Activated CD8-positive, alpha-beta memory T cell treated with anti-CD3 and anti-CD28 coated beads for 24 hours (primary cell): ENCODE measurements around the gene CREB3L1.
A peak's percentile ranks its signal among the peaks of the same experiment; 100 is the strongest.

Experiments used
- DNase-seq: peaks from one replicate; pipeline ENCODE4 v3.0.0-alpha.2; 2020

Gene CREB3L1, protein sequence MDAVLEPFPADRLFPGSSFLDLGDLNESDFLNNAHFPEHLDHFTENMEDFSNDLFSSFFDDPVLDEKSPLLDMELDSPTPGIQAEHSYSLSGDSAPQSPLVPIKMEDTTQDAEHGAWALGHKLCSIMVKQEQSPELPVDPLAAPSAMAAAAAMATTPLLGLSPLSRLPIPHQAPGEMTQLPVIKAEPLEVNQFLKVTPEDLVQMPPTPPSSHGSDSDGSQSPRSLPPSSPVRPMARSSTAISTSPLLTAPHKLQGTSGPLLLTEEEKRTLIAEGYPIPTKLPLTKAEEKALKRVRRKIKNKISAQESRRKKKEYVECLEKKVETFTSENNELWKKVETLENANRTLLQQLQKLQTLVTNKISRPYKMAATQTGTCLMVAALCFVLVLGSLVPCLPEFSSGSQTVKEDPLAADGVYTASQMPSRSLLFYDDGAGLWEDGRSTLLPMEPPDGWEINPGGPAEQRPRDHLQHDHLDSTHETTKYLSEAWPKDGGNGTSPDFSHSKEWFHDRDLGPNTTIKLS

DNA sequence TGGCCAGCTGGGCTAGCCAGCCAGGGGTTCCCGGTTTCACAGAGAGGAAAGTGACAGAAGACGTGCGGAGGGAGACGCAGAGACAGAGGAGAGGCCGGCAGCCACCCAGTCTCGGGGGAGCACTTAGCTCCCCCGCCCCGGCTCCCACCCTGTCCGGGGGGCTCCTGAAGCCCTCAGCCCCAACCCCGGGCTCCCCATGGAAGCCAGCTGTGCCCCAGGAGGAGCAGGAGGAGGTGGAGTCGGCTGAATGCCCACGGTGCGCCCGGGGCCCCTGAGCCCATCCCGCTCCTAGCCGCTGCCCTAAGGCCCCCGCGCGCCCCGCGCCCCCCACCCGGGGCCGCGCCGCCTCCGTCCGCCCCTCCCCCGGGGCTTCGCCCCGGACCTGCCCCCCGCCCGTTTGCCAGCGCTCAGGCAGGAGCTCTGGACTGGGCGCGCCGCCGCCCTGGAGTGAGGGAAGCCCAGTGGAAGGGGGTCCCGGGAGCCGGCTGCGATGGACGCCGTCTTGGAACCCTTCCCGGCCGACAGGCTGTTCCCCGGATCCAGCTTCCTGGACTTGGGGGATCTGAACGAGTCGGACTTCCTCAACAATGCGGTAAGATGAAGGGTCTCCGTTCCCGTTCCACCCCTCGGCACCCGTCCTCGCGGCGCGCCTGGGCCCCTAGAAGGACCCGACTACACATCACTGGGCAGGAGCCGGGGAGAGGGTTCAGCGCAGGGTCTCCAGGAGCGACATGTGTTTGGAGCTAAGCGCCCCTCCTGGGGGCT is at the start of gene CREB3L1:
Gene CREB3L1, plus strand, starts transcription at position 41 of the 765 bp plus-strand sequence. Its CDS starts 450 bp downstream, at position 491.
- DNase-seq: no peak

DNA sequence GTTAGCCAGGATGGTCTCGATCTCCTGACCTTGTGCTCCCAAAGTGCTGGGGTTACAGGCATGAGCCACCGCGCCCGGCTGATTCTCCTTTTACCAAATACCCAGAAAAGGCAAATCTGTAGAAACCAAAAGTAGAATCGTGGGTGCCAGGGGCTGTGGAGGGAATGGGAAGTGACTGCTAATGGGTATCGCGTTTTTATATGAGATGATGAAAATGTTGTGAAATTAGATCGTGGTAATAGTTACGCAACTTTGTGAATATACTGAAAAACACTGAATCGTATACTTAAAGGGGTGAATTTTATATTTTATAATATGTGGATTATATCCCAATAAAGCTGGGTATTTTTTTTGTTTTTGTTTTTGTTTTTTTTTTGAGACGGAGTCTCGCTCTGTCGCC is 48.2 kb upstream of the CREB3L1 start:
- no peak for DNase-seq

DNA sequence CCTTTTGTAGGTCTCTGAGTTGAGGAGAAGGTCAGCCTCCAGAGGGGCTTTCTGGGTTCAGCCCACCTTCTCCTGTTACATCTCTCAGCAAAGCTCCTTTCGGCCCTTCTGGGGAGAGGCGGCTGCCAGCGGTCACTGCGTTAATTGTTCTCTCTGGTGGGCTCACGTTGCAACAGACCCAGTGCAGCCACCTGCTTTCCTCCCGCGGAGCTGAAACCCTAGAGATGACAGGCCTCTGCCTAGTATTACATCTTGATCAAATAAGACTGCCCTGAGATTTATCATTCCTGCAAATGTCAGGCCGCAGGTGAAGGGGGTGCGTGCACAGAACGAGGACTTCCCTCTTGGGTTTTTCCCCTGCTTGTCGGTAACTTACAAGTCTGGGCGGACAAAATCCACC is 43.2 kb upstream of the CREB3L1 start:
- DNase-seq: no peak

DNA sequence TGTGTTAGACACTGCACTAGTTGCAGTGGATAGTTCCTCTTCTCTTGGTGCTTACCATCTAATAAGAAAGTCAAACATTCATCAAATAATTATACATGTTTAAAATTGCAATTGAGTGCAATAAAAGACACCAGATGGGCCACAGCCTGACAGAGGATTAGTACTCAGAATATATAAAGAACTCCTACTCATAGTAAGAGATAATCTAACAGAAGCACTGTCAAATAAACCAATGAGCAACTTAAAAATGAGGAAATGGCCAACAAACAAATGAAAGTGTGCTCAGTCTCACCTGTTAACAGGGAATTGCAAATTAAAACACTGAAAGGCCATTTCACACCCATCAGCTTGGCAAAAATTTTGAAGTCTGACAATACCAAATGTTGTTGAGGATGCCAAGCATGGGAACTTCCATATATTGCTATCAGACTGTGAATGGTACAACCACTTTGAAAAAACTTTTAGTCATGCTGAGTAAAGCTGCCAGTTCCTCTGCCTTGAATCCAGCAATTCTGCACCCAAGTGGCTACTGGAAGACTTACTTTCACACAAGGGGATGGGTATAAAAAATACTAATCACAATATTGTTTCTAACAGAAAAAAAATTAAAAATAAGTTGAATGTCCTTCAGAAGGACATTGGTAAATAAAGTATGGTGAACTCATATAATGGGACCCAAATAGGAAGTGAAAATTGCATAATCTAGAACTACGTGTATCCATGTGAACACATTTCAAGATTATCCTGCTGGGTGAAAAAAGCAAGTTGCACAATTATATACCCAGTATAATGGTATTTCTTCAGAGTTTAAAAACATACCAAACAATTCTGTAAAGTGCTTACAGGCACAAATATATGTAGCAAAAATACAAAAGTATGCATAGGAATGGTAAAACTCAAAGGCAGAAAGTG is 41.4 kb upstream of the CREB3L1 start:
- DNase-seq: no peak

DNA sequence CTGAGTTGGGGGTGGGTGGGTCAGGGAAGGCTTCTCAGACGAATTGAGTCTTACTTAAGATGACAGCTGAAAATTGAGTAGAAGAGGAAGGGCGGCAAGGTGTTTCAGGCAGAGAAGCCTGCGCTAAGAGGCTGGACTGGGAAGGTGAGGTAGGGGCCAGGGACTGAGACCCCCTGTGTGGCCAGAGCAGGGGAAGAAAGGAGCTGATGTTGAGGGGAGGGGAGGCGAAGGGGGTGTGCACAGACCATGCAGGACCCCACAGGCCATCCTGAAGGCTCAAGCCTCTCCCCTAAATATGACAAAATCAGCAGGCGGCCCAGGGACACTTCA is 40.6 kb upstream of the CREB3L1 start:
- DNase-seq: no peak

DNA sequence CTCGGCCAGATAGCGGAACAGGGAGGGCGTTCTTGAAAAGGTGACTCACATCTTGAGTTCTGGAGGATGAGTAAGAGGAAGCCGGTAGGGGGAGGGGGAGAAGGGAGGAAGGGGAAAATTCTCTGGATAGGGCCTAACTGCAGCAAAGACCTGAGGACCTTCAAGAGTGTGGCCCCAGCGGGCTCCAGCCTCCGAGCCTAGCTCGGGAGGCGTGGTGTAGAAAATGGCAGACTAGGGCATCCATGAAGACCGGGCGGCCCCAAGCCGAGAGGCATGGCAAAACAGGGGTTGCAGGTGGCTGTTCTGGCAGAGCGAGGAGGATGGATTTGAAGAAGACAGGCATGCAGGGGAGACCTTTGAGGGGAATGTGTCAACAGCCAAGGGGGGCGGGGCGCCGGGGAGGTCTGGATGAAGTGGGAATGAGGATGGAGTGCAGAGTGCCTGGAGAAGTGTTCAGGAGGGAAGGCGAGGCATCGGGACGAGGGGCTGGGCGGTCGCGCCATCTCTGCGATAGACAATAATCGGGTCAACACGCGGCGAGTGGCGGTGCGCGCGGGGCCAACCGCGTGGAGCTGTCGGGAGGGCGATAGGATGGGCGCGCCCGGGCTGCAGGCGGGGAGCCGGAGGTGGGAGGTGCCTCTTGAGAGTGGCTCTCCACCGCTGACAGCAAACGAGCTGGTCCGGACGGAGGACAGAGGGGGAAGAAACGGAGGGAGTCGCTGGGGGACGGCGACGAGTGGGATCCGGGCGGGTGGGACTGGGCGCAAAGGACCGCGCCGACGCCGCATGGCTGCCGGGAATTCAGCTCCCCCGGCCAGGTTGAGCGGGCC is 40.0 kb upstream of the CREB3L1 start:
- DNase-seq: peak; percentile 84

DNA sequence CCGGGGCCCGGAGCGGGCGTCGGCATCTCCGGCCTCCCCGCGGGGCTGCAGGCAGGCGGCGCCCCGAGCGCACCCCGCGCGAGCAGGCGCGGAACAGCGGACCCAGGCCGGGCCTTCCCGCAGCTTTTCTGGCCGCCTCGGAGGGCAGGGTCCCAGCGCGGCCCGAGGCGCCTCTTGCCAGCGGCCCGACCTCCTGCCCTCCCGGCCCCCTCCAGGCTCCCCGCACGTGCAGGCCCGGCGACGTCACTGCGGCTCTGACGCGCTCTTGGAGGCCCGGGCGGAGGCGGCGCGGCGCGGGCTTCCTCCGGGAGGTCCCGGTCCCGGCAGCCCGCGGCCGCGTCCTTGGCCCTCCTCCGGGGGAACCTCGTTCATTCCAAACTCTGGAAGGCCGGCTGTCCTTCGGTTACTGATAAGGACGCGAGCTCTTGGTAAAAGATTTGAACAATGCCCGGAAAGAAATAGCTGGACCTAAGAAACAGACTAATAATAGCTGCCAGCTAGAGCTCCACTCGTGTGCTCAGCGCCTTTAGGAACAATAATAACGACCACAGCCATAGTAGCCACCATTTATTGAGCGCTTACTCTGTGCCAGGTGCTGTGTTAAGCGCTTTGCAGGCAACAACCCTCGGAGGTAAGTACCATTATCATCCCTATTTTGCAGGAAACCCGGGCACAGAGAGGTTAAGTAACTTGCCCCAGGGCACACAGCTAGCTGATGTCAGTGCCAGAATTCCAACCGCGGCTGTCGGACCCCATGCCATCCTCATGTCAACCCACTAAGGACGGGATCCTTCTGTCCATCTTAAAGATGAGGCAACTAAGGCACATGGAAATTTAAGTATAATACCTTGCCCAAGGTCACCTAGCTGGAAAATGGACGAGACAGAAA is 39.1 kb upstream of the CREB3L1 start:
- peak; percentile 88 for DNase-seq

DNA sequence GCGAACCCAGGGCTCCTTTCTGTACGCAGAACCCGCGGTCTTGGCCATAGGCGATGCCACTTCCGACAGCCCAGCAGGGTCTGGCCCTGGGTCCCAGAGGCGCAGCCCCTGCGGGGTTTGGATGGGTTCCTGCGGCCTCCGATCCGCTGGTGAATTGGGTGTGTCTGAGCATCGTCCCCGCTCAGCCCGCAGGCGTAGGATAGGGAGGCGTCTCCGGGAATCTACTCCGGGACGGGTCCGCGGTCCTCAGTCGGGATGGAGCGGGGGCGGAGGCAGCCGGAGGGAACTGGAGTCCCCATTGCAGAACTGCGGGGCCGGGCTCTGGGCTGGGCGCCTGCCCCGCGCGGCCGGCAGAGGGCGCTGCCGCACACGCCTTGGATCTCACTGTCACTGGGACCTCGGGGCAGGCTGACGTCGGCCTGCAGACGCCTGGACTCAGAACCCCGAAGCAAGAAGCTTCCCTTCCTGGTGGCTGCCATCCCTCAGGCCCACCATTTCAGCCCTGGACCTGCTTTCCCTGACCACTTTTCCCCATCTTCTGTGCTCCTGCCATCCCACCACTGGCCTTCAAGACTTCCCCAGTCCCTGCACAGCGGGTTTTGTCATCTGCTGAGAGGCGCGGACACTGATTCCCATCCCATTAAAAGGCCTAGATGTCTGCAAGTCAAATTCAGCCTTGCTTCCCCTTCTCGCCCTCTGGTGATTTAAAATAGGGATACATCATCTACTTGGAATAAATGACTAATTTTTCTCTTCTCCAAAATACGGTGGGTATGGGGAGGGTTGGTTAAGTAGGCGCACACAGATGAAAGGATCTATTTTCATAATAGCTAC is 38.3 kb upstream of the CREB3L1 start:
- peak; percentile 94 for DNase-seq

DNA sequence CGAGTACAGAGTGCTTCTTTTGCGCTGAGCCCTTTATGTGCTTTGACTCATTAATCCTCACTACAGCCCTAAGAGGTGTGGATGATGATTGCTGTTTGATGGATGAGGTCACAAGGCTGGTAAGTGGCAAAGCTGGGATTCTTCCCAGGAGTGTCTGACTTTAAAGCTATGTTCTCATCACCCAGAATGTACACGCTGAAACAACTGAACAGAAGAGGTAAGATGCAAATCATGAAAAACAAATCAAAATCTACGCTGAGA is 37.7 kb upstream of the CREB3L1 start:
- no peak for DNase-seq

DNA sequence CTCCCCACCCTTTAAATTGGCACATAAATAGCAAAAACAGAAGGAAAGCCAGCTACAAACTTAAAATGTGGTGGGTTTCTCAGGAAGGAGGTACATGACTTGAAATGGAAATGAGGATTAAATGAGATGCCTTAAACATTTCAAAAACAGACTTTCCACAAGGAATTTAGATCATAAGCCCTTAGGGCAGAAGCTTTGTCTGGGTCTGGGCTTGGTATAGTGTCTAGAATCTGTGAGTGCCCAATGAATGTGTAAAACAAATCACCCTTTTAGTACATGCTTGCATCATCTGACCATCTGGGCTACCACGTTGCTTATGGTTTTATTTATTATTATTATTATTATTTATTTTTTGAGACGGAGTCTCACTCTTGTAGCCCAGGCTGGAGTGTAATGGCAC is 37.1 kb upstream of the CREB3L1 start:
- no peak for DNase-seq

DNA sequence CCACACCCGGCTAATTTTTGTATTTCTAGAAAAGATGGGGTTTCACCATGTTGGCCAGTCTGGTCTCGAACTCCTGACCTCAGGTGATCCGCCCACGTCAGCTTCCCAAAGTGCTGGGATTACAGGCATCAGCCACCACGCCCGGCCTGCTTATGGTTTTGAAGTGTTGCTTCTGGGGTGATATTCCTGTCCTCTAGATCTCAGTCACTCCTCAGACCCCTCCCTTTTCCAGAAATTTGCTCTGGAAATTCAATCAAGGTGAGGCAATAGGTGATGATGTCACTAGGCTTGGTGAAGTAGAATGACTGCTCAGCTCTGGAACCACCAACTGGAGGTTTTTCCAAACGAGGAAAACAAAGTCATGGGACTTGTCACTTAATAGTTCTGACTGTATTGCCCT is 36.6 kb upstream of the CREB3L1 start:
- DNase-seq: no peak

DNA sequence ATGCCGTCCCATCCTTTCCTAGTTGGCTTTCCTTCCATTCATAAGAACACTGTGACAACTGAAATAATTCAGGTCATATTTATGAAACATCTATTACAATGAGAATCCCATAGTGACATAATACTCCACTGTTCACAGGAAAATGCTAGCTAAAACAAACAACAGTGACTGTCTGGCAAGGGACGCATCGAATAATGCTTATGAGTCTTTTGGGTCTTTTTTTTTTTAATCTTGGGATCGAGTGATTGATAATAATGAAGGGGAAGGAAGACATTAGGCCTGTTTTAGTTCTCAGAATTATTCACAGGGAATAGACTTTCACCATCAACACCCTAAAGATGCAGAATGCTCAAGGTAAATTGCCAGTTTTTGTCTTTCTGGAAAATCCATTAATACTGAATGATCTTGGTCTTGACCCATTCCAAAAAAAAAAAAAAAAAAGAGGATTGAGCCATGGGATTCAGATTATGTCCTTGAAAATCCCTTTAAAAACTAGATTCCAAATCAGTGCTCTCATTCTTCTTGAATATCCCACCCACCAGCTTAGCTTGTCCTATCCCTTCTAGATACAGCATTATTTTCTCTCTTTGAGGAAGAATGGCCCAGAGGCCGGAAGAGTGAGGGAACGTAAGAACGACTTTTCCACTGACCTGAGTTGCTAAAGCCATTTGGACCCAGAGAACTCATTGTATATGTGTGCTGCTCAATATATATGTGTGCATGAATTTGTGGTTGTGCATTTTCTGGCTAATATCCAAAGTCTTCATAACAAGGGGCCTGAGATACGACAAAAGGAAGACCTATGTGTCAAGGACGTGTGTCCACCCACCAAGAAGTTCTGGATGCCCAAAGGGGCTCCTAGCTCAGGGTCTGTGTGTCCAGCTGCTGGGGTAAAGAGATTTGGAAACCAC is 35.2 kb upstream of the CREB3L1 start:
- no peak for DNase-seq

DNA sequence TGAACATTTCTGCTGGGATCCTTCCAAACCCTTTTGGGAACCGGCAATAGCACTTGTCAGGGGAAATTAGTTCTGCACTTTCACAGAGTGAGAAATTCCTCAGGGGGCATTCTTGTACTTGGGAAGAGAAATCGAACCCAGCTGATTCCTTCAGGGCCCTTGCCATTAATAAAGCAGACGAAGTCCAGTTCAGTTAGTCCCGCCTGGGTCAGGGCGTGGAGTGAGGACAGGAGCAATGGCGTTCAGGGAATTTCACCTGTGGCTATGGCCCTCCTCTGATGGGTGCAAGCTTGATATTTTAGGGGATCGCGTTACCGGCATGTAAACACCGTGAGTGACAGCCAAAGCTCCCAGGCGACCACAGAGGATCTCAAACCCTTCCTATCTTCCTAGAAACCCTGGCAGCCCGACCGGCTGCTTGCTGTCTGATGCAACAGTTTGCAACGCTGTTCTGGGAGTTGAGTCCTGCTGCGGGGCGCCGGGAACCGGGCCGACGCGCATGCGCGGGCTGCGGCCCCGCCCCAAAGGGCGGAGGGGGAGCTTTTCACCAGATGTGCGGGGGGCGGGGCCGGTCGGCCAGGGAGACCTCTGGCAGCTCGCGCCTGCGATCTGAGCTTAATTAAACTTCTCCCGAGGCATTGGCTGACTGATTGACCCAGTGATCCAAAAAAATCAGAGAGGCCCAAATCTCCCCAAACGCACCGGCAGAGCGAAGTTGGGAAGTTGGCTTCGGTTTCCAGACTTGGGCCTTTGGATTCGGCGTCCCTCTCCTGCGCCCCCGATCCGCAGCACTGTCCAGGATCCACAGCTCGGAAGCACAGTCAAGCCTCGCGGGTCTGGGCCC is 34.3 kb upstream of the CREB3L1 start:
- DNase-seq: peak; percentile 96

DNA sequence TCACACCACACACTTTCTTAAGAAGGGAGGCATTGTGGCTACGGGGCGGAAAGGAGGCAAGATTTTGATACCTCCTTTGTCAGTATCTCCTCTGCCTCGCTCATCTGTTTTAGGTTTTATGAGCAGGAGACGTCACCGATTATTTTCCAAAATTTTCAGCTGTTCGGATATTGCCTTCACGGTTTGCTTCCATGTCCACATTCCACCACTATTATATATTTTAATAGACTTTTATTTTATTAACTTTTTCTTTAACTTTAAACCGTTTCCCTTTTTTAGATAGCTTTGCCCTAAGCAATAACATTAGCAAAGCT is 33.7 kb upstream of the CREB3L1 start:
- DNase-seq: no peak

DNA sequence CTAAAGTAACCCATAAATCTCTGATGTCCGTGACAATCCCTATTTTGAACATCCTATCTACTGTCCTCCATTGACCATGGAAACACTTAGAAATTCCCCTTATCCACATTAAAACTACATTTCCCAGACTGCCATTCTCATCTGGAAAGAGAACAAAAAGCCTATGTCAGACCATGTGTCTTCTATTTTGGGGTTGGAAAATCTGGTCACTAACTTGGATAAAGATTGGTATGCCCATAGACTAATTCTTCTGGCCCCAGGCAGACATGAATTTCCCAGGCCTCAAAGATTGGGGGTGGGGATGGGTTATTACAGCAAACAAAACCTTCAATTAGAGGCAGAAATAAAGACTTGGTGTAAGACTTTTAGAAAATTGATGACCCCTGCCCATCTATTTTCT is 30.9 kb upstream of the CREB3L1 start:
- no peak for DNase-seq

DNA sequence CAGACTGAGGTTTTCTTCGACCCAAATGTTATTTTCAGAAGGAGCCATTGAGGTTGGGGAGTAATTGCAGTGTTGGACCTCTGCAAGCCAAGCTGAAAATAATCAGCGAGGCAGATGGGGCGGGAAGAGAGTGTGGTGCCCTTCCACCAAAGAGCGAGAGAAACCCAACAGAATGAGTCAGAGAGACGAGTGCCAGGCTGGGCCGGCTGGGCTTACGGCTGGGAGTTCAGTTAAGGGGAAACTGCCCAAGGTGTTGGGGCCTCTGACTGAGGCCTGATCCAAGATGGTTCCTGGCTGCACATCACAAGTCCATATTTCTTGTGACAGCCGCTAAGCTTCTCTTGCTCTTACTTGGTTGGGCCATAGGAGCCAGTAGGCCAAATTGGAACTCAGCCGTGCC is 30.4 kb upstream of the CREB3L1 start:
- no peak for DNase-seq

DNA sequence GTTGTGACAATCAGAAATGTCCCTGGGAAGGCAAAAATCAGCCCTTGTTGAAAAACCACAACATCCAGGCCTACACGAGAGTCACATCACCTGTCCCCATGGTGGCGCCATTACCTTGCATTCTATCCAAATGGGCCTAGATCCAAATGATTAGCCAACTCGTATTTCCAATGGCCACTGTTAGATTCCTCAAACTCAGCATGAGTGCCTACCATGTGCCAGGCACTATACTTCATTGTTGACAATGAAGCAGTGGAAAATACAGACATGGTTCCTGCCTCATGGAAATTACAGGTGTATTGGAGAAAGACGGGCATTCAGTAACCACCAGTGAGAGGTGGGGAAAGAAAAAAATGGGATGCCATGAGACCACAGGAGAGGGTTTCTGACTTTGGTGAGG is 29.8 kb upstream of the CREB3L1 start:
- DNase-seq: no peak

DNA sequence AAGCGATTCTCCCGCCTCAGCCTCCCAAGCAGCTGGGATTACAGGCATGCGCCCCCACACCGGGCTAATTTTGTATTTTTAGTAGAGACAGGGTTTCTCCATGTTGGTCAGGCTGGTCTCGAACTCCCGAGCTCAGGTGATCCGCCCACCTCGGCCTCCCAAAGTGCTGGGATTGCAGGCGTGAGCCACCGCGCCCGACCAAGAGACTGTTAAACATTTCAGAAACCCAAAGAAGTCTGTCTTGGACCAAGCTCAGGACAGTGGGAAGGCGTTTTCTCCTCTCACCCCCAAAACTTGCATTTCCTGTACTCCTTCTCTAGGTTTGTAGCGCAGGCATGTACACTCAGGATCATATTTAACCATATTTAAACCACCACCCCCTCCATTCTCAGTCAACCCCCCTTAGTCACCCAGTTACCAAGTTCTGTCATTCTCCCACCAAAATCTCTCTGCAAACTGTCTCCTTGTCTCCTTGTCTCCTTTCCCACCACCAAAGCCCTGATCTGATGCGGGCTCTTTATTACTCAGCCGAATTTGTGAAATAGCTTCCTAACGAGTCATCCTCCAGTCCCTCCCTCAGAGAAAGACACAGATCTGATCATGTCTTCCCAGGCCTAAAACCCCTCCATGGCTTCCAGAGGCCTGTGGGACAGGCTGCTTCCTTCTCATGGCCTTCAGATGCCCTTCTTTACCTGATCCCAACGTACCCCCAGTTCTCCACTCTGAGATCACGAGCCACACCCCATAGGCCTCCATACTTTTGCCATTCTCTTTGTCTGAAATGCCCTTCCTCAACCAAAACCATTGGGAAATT is 29.0 kb upstream of the CREB3L1 start:
- DNase-seq: no peak
